Ureter (tissue), 1 donor: Measurements from ENCODE around the gene FBP2. TPM values are rescaled to one million over a fixed set of nuclear protein-coding genes. Genes with fewer than 3 reads are reported as not detected.
"Not testable (repeated sequence)": the region's sequence is repeated elsewhere in the genome, so short reads cannot be mapped to it uniquely, and the experiment has no call there.

Source experiments
- DNase-seq: peaks from one replicate; pipeline ENCODE4 v3.0.0-alpha.2; 2020; ENCODE audit warnings: low spot score
- total RNA-seq: library from RNA; stranded (reverse); gene quantifications from one replicate; pipeline ENCODE4 v1.2.4, GENCODE V29; 2023
- donor health status: DM: yes; HTN: yes; CAD: no.

The FBP2 gene
- total RNA-seq, 1 donor from 2014 or later = 0.29 TPM

GRCh38 chr9:94606646-94607422 lies 13.2 kb upstream of the FBP2 start:
- no peak for DNase-seq

- peak; percentile 86 for DNase-seq
Measured at GRCh38 chr9:94603259-94604160, 9.9 kb upstream of the FBP2 start.

GRCh38 chr9:94602666-94603065 lies 9.0 kb upstream of the FBP2 start:
- no peak for DNase-seq

GRCh38 chr9:94600715-94601114 lies 7.1 kb upstream of the FBP2 start:
- DNase-seq = no peak

DNA sequence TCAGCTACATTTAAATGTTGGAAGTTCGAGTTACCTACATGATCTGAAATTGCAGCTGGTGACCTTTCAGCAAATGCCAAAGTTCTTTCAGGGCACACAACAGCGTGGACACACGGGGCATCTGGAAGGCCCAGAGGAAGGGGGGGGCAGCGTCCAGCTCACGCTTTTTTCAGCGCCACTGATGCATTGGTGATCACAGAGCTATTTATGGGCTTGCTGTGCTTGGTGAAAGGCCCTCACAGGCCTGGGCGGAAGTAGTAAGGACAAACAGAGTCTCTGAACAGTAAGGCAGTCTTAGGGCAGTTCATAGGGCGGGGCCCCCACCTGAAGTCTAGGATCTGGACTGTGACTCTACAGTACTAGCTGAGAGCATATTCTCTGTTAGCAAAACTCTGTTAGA lies 6.6 kb upstream of the FBP2 start:
- DNase-seq = no peak

- no peak for DNase-seq
Measured at GRCh38 chr9:94599102-94599501, 5.5 kb upstream of the FBP2 start.

- DNase-seq = not testable (repeated sequence)
Measured at GRCh38 chr9:94592683-94593082, 941 bp downstream of the FBP2 start.

- no peak for DNase-seq
Measured at GRCh38 chr9:94591876-94592275, 1.7 kb downstream of the FBP2 start.

DNA sequence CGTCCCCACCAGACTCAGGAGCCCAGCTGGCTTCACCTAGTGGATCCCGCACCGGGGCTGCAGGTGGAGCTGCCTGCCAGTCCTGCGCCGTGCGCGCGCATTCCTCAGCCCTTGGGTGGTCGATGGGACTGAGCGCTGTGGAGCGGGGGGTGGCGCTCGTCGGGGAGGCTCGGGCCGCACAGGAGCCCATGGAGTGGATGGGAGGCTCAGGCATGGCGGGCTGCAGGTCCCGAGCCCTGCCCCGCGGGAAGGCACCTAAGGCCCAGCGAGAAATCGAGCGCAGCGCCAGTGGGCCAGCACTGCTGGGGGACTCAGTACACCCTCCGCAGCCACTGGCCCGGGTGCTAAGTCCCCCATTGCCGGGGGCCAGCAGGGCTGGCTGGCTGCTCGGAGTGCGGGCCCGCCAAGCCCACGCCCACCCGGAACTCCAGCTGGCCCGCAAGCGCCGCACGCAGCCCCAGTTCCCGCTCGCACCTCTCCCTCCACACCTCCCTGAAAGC lies 2.5 kb downstream of the FBP2 start:
- DNase-seq = not testable (repeated sequence)

DNA sequence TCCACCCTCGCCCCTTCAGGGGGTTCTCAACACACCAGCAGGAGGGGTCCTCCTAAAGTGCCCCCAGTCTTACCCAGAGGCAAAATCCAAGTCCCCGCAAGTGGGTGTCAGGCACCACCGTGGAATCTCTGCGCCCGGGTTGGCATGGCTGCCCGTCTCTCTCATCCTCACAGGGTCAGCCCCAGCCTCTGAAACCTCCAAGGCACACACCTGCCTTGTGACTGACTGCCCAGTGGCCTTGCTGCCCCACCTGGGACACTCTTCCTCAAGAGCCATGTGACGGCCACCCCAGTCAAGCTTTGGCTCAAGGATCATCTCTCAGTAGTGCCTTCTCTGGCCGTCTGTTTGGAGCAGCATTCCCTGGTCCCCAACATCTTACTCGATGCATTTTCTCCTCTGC lies 4.9 kb downstream of the FBP2 start:
- no peak for DNase-seq

GRCh38 chr9:94586814-94587213 lies 6.8 kb downstream of the FBP2 start:
- DNase-seq = no peak

- DNase-seq = no peak
Measured at GRCh38 chr9:94586316-94586715, 7.3 kb downstream of the FBP2 start.

GRCh38 chr9:94584555-94584954 lies 9.1 kb downstream of the FBP2 start:
- no peak for DNase-seq

- no peak for DNase-seq
Measured at GRCh38 chr9:94581728-94582127, 11.9 kb downstream of the FBP2 start.

GRCh38 chr9:94577571-94577970 lies 16.1 kb downstream of the FBP2 start:
- no peak for DNase-seq

- no peak for DNase-seq
Measured at GRCh38 chr9:94577036-94577435, 16.6 kb downstream of the FBP2 start.

GRCh38 chr9:94576131-94576530 lies 17.5 kb downstream of the FBP2 start:
- DNase-seq = no peak

- no peak for DNase-seq
Measured at GRCh38 chr9:94568972-94569712, 24.5 kb downstream of the FBP2 start.

DNA sequence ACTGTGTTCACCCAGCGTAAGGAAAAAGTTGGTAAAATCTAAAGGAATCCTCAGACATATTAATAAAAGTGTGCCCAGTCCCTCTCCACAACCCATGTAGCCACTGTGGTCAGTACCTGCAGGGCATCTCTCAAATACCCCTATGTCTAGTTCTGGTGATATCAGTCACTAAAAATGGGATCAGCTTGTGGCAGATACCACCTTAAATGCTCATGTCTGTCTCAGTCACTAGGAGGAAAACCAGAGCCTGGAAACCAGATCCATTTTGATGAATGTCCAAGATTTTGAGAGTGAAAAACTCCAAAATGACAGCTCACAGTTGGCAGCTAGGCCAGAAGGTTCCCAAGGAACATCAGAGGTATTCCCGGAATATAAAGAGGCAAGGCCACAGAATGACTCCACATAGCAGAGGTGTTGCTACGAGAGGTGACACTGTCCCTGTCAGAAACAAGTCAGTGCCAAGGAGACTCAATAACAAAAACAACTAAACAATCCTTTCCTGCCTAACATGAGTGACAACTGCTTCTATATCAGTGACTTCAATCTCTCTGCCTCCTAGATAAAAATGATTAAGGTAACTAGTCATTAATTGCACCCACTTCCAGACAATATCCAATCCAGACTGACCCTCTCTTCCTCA lies 25.3 kb downstream of the FBP2 start:
- no peak for DNase-seq

GRCh38 chr9:94567271-94567670 lies 26.4 kb downstream of the FBP2 start:
- DNase-seq = no peak

- DNase-seq = no peak
Measured at GRCh38 chr9:94566550-94566949, 27.1 kb downstream of the FBP2 start.

- not testable (repeated sequence) for DNase-seq
Measured at GRCh38 chr9:94564279-94564678, 29.3 kb downstream of the FBP2 start.
